RWPE1 (cell line): Measurements from ENCODE around the gene AIG1.
"Not testable (repeated sequence)": the region's sequence is repeated elsewhere in the genome, so short reads cannot be mapped to it uniquely, and the experiment has no call there.

Experiments used
- CTCF ChIA-PET: fragments of 350-600 bp; sonication (Branson Sonifier 250); formaldehyde crosslinking; extraction: SDS; loops from one replicate; lab custom pipeline; 2021; lab: Yijun Ruan, JAX
- POLR2A ChIA-PET: fragments of 400-600 bp; formaldehyde crosslinking; extraction: SDS; loops from one replicate; lab custom pipeline; 2020; ENCODE audit warnings: antibody characterized with exemption; ENCODE audit not compliant: low non-redundant PET; lab: Yijun Ruan, JAX
- DNase-seq: peaks from one replicate; pipeline ENCODE4 v3.0.0; 2012; ENCODE audit warnings: low spot score
- H3K27ac ChIP-seq: fragments of 450-650 bp; 2 replicates; pipeline ENCODE4 v1.5.1; 2017
- CTCF ChIP-seq: fragments of 450-650 bp; conservative IDR thresholded peaks from 2 replicates; pipeline ENCODE4 v1.5.1; 2017; ENCODE audit warnings: low read depth, mild to moderate bottlenecking

Gene AIG1

GRCh38 chr6:143060806-143061596 lies at the start of gene AIG1:
Gene AIG1 (plus strand): TSS chr6:143060889. CDS start chr6:143060926, 37 bp downstream.
- peak within 1 kb of the TSS; percentile 97 for H3K27ac ChIP-seq
- peak; percentile 14 for DNase-seq
- ChIA-PET POLR2A (interaction anchor here (0.7 to 1.0 kb wide), 2 partner anchors 70 to 115 kb away, joined by 3 to 4 read pairs; no protein-coding TSS in a partner anchor), CTCF (interaction anchor here (0.6 to 0.7 kb wide), 3 partner anchors 346 to 587 kb away, joined by 3 read pairs; no protein-coding TSS in a partner anchor)
- TF ChIP-seq CTCF, result no peak

- CTCF ChIA-PET, result no interaction called here
- DNase-seq, result no peak
- H3K27ac ChIP-seq, result no peak overlapping the region
- POLR2A ChIA-PET, result no interaction called here
- TF ChIP-seq CTCF, result no peak
Observed at GRCh38 chr6:143014764-143015163, 45.9 kb upstream of the AIG1 start.

- POLR2A ChIA-PET, result no interaction called here
- no peak for DNase-seq
- no peak overlapping the region for H3K27ac ChIP-seq
- CTCF ChIA-PET, result no interaction called here
- TF ChIP-seq CTCF, result no peak
Observed at GRCh38 chr6:143015300-143015706, 45.4 kb upstream of the AIG1 start.

- POLR2A ChIA-PET, result no interaction called here
Observed at GRCh38 chr6:143018955-143019354, 41.7 kb upstream of the AIG1 start.

GRCh38 chr6:143020862-143021261 lies 39.8 kb upstream of the AIG1 start:
- CTCF ChIA-PET, H3K27ac ChIP-seq, POLR2A ChIA-PET, DNase-seq: not testable (repeated sequence)

More at GRCh38 chr6:143018955-143019354, 41.7 kb upstream of the AIG1 start:
- CTCF ChIA-PET, result interaction anchor here (0.5 kb wide), 1 partner anchor 385 kb away, joined by 4 read pairs; no protein-coding TSS in a partner anchor
- no peak for TF ChIP-seq CTCF
- no peak overlapping the region for H3K27ac ChIP-seq
- no peak for DNase-seq

- DNase-seq, result no peak
- TF ChIP-seq CTCF, result no peak
- CTCF ChIA-PET, result no interaction called here
- POLR2A ChIA-PET, result no interaction called here
- H3K27ac ChIP-seq, result no peak overlapping the region
Observed at GRCh38 chr6:143021543-143021942, 39.1 kb upstream of the AIG1 start.

- CTCF ChIA-PET, result no interaction called here
Observed at GRCh38 chr6:143022587-143022986, 38.1 kb upstream of the AIG1 start.

More at GRCh38 chr6:143022587-143022986, 38.1 kb upstream of the AIG1 start:
- no peak overlapping the region for H3K27ac ChIP-seq
- DNase-seq, result no peak
- TF ChIP-seq CTCF, result no peak
- POLR2A ChIA-PET, result no interaction called here
